ENCODE data around the gene OPRL1.

DNA sequence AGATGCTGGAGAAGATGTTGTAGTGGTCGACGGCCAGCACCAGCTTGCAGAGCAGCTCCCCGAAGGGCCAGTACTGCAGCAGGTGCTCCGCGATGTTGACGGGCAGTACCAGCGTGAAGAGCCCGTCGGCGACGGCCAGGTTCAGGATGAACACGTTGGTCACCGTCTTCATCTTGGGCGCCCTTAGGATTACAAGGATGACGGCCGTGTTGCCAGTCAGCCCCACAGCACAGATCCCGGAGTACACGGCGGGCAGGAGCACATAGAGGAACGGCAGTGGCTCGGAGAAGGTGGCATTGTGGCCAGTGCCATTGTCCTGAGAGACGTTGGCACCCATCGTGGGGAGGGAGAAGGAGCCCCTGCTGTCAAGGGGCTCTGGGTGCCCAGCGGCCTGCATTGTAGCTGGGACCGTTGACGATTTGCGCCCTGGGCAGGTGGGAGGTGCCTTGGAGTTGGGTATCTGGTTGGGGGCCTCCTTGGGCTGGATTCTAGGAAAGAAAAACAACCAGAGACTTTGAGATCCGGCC lies 26.6 kb downstream of the OPRL1 start:
- TF ChIP-seq, protein P1, sequence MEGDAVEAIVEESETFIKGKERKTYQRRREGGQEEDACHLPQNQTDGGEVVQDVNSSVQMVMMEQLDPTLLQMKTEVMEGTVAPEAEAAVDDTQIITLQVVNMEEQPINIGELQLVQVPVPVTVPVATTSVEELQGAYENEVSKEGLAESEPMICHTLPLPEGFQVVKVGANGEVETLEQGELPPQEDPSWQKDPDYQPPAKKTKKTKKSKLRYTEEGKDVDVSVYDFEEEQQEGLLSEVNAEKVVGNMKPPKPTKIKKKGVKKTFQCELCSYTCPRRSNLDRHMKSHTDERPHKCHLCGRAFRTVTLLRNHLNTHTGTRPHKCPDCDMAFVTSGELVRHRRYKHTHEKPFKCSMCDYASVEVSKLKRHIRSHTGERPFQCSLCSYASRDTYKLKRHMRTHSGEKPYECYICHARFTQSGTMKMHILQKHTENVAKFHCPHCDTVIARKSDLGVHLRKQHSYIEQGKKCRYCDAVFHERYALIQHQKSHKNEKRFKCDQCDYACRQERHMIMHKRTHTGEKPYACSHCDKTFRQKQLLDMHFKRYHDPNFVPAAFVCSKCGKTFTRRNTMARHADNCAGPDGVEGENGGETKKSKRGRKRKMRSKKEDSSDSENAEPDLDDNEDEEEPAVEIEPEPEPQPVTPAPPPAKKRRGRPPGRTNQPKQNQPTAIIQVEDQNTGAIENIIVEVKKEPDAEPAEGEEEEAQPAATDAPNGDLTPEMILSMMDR (IDR thresholded peaks at IDR 0.05): no peak
- TF ChIP-seq POLR2A (IDR thresholded peaks at IDR 0.05): no peak
- TF ChIP-seq EP300 (IDR thresholded peaks at IDR 0.05): no peak

All from tibial nerve (tissue), 4 donors.